Chondrocyte (in vitro differentiated cells): ENCODE data around the gene C19orf25. TPM values are rescaled to one million over a fixed set of nuclear protein-coding genes. Genes with fewer than 3 reads are reported as not detected.
A peak's percentile ranks its signal among the peaks of the same experiment; 100 is the strongest.

ENCODE experiments used
- DNase-seq: peaks from one replicate; pipeline ENCODE4 v3.0.0; 2021; ENCODE audit warnings: mixed read lengths, low spot score
- H3K27ac Mint-ChIP-seq: one replicate; pipeline ENCODE4 v1.8.0; 2021; ENCODE audit warnings: mild to moderate bottlenecking, moderate library complexity, mixed read lengths; ENCODE audit not compliant: unreplicated experiment
- H3K27me3 Mint-ChIP-seq: 2 replicates; pipeline ENCODE4 v1.8.0; 2021; ENCODE audit warnings: low read depth, mixed read lengths
- H3K36me3 Mint-ChIP-seq: 2 replicates; pipeline ENCODE4 v1.8.0; 2021; ENCODE audit warnings: low read depth, mixed read lengths
- H3K4me1 Mint-ChIP-seq: 2 replicates; pipeline ENCODE4 v1.8.0; 2021; ENCODE audit warnings: low read depth, mild to moderate bottlenecking, mixed read lengths
- H3K4me3 Mint-ChIP-seq: one replicate; pipeline ENCODE4 v1.8.0; 2021; ENCODE audit warnings: mild to moderate bottlenecking, moderate library complexity, mixed read lengths; ENCODE audit not compliant: unreplicated experiment
- H3K9me3 Mint-ChIP-seq: 2 replicates; pipeline ENCODE4 v1.8.0; 2021; ENCODE audit warnings: low read depth, mixed read lengths
- CTCF ChIP-seq: fragments of 200-600 bp; sonication (generic); IDR thresholded peaks from 2 replicates; pipeline ENCODE4 v1.5.0; 2021; ENCODE audit warnings: antibody characterized with exemption, mild to moderate bottlenecking, moderate library complexity
- total RNA-seq: library from RNA; stranded (reverse); gene quantifications from 3 replicates; pipeline ENCODE4 v1.2.1, GENCODE V29; 2021

Gene C19orf25
- total RNA-seq, 1 donor from 2014 or later = 23.3 TPM

DNA sequence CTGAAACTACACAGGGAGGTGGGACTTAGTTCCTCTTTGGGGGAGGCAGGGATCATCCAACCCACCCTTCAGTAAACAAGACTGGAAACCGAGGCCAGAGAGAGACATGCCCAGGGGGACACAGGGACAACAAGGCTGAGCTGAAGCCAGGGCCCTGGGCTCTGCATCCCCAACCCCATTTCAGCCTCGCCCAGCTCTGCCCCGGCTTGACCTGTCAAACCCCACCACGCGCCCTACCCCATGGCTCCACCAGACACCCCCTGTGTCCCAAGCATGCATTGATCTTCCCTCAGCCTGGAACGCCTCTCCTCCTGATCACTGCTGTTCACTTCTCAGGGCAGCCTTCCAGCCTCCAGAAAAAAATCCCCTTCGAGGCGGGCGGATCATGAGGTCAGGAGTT is 31.1 kb downstream of the C19orf25 start:
- no peak for TF ChIP-seq CTCF
- Mint-ChIP-seq H3K36me3 (peaks cover 2% of the 10 kb centered on the region), H3K4me1 (peaks cover 25% of the 10 kb centered on the region), H3K4me3 (no peak overlapping the region), H3K27me3 (peaks cover 19% of the 10 kb centered on the region), H3K27ac (no peak overlapping the region), H3K9me3 (no peaks in the 10 kb centered on the region)
- DNase-seq = no peak

DNA sequence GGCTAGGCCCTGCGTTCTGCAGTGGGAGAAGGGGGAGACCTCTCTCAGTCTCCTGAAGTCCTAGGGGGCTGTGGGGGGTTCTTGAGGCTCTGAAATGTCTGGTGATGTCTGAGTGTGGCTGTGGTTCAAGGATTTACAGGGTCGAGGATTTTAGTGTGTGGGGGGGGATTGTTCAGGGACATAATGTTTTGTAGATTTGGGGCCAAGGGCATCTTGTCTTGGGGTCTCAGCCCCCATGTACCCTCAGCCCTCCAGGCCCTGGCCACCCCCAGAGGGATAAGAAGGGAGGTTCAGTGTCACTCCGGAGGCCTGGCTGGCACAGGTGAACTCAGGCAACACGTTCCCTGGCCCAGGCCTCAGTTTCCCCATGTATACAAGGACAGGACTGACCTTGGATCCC is 31.5 kb downstream of the C19orf25 start:
- peaks cover 19% of the 10 kb centered on the region for H3K27me3 Mint-ChIP-seq

GRCh38 chr19:1446713-1447481 is 32.1 kb downstream of the C19orf25 start:
- DNase-seq = no peak
- no peaks in the 10 kb centered on the region for H3K9me3 Mint-ChIP-seq

More for the DNA sequence above, 31.5 kb downstream of the C19orf25 start:
- no peak overlapping the region for H3K27ac Mint-ChIP-seq
- peaks cover 2% of the 10 kb centered on the region for H3K36me3 Mint-ChIP-seq
- no peak for TF ChIP-seq CTCF
- no peak overlapping the region for H3K4me3 Mint-ChIP-seq
- no peak for DNase-seq
- H3K4me1 Mint-ChIP-seq = peaks cover 25% of the 10 kb centered on the region
- no peaks in the 10 kb centered on the region for H3K9me3 Mint-ChIP-seq

DNA sequence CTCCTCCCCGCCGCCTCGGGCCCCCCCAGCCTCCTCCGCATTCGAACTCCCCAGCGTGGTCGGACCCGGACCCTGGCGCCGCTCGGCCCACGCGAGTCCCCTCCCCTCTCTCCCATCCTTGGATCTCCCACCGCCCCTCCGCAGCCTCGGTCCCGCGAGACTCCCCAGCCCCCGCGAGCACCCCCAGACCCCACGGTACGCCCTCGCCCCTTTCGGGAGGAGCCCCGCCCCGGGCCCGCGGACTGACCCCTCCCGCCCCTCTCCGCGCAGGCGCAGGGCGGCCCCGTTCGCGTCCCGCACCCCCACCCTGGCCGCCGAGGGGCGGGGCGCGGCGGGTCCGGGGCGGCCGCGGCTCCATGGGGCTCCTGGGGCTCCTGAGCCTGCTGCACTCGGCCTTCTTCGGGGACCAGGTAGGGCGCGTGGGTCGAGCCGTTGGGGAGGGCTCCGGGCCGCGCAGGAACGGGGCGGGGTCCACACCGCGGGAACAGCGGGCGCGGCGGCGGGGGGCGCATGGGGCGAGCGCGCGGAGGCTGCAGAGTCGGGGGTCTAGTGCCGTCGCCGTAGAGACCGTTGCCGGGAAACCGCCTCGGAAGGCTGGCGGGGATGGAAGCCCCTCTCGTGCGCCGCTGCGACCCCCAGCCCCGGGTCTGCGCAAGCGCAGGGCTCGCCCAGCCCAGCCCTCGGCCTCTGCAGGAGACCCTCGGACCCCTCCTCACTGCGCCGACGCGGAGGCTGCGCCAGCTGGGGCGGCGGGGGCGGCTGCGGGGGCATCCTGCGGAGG is 32.9 kb downstream of the C19orf25 start:
- H3K27me3 Mint-ChIP-seq = peaks cover 11% of the 10 kb centered on the region
- H3K4me1 Mint-ChIP-seq = peaks cover 27% of the 10 kb centered on the region
- H3K4me3 Mint-ChIP-seq = no peak overlapping the region

More at GRCh38 chr19:1446713-1447481, 32.1 kb downstream of the C19orf25 start:
- TF ChIP-seq CTCF = no peak
- peaks cover 16% of the 10 kb centered on the region for H3K27me3 Mint-ChIP-seq
- peaks cover 6% of the 10 kb centered on the region for H3K36me3 Mint-ChIP-seq
- peaks cover 27% of the 10 kb centered on the region for H3K4me1 Mint-ChIP-seq
- H3K27ac Mint-ChIP-seq = no peak overlapping the region
- H3K4me3 Mint-ChIP-seq = peak overlapping the region; percentile 60

More for the DNA sequence above, 32.9 kb downstream of the C19orf25 start:
- Mint-ChIP-seq H3K27ac (no peak overlapping the region), H3K9me3 (no peaks in the 10 kb centered on the region), H3K36me3 (peaks cover 9% of the 10 kb centered on the region)
- TF ChIP-seq CTCF = no peak
- DNase-seq = no peak
